Naive B cell (primary cell): ENCODE measurements around the gene NCKIPSD. TPM values are rescaled to one million over a fixed set of nuclear protein-coding genes. Genes with fewer than 3 reads are reported as not detected.

Experiments used
- ATAC-seq, 2 donors: fragments of 150-1000 bp; cut with Tn5 transposase; 2 replicates each; pipeline ENCODE4 v1.10.0; 2021; ENCODE audit warnings: low read depth in 2 of 2, mild to moderate bottlenecking in 2 of 2, moderate library complexity in 2 of 2
- DNase-seq: peaks from one replicate; pipeline ENCODE4 v3.0.0; 2022
- H3K27ac Mint-ChIP-seq, 6 donors: one replicate each; pipeline ENCODE4 v1.8.0; 2020 to 2022; ENCODE audit warnings: mild to moderate bottlenecking in 6 of 6, mixed read lengths in 6 of 6, moderate library complexity in 5 of 6, inconsistent platforms in 2 of 6
- H3K27me3 Mint-ChIP-seq, 3 donors: one replicate each; pipeline ENCODE4 v1.8.0; 2021 to 2022; ENCODE audit warnings: mixed read lengths in 3 of 3, mild to moderate bottlenecking in 1 of 3
- H3K36me3 Mint-ChIP-seq, 2 donors: one replicate each; pipeline ENCODE4 v1.8.0; 2020 to 2022; ENCODE audit warnings: mixed read lengths in 2 of 2, inconsistent platforms in 1 of 2, mild to moderate bottlenecking in 1 of 2
- H3K4me1 Mint-ChIP-seq, 3 donors: one replicate each; pipeline ENCODE4 v1.8.0; 2020 to 2022; ENCODE audit warnings: mixed read lengths in 3 of 3, inconsistent platforms in 1 of 3, mild to moderate bottlenecking in 1 of 3, moderate library complexity in 1 of 3
- H3K4me3 Mint-ChIP-seq, 8 donors: one replicate each; pipeline ENCODE4 v1.8.0; 2020 to 2022; ENCODE audit warnings: mild to moderate bottlenecking in 8 of 8, mixed read lengths in 8 of 8, moderate library complexity in 8 of 8, inconsistent platforms in 2 of 8
- H3K9me3 Mint-ChIP-seq, 7 donors: one replicate each; pipeline ENCODE4 v1.8.0; 2020 to 2022; ENCODE audit warnings: mixed read lengths in 7 of 7, mild to moderate bottlenecking in 5 of 7, inconsistent platforms in 2 of 7, moderate library complexity in 1 of 7
- polyA plus RNA-seq, 6 donors: library from polyadenylated mRNA; unstranded; fragments of 300-500 nt; fragmentation: Illumina TruSeq; gene quantifications; one replicate each; pipeline ENCODE4 v1.2.3, GENCODE V29; 2021; ENCODE audit warnings: low read depth in 6 of 6

Gene NCKIPSD
- polyA plus RNA-seq, 6 donors from 2014 or later, result 3.3 to 11.2 (median 4.9) TPM

- Mint-ChIP-seq H3K4me3 (peak overlapping the region in 2 of 8 donors; percentile 36 to 50), H3K4me1 (peaks cover 39 to 43% (median 42%) of the 10 kb centered on the region in 3 donors), H3K27me3 (no peaks in the 10 kb centered on the region), H3K9me3 (no peaks in the 10 kb centered on the region), H3K27ac (peak overlapping the region in 1 of 6 donors; percentile 60), H3K36me3 (peaks cover 0 to 7% of the 10 kb centered on the region in 2 donors)
- ATAC-seq (no peak), DNase-seq (no peak)
These were observed 4.7 kb downstream of the NCKIPSD start for GRCh38 chr3:48680811-48681540.

GRCh38 chr3:48679411-48680391, 6.0 kb downstream of the NCKIPSD start:
- Mint-ChIP-seq H3K4me3 (peak overlapping the region in 5 of 8 donors; percentile 5 to 69 (median 48)), H3K9me3 (no peaks in the 10 kb centered on the region), H3K27me3 (no peaks in the 10 kb centered on the region), H3K36me3 (peaks cover 0 to 7% of the 10 kb centered on the region in 2 donors), H3K27ac (peak overlapping the region in 3 of 6 donors; percentile 9 to 78 (median 17)), H3K4me1 (peaks cover 32 to 36% (median 33%) of the 10 kb centered on the region in 3 donors)
- ATAC-seq (peak; percentile 99), DNase-seq (peak; percentile 42)

GRCh38 chr3:48678566-48679380, 6.9 kb downstream of the NCKIPSD start:
- H3K27ac Mint-ChIP-seq, result no peak overlapping the region
- no peak for DNase-seq
- no peaks in the 10 kb centered on the region for H3K9me3 Mint-ChIP-seq
- H3K27me3 Mint-ChIP-seq, result no peaks in the 10 kb centered on the region
- ATAC-seq, result no peak
- H3K4me1 Mint-ChIP-seq, result peaks cover 24 to 30% (median 26%) of the 10 kb centered on the region in 3 donors
- H3K4me3 Mint-ChIP-seq, result peak overlapping the region in 1 of 8 donors; percentile 2
- peaks cover 0 to 7% of the 10 kb centered on the region in 2 donors for H3K36me3 Mint-ChIP-seq

DNA sequence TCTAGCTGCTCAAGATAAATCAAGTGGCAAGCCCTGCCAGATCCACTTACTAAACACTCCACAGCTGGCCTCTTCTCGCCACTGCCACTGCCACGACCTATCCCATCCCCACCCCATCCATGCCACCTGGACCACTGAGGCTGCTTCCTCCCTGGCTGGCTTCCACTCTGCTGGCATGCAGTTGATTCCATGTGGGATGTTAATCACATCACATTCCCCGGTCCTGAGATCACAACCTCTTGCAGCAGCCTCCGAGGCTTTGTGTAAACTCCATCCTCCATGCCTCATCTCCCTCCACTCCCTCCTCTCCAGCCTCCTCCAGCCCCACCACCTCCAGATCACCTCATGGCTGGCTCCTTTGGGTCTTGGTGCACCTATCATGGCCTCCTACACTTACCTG, 7.7 kb downstream of the NCKIPSD start:
- Mint-ChIP-seq H3K27ac (no peak overlapping the region), H3K4me3 (no peak overlapping the region), H3K36me3 (peaks cover 0 to 7% of the 10 kb centered on the region in 2 donors), H3K27me3 (no peaks in the 10 kb centered on the region), H3K9me3 (no peaks in the 10 kb centered on the region), H3K4me1 (peaks cover 23 to 30% (median 24%) of the 10 kb centered on the region in 3 donors)
- ATAC-seq (no peak), DNase-seq (no peak)

DNA sequence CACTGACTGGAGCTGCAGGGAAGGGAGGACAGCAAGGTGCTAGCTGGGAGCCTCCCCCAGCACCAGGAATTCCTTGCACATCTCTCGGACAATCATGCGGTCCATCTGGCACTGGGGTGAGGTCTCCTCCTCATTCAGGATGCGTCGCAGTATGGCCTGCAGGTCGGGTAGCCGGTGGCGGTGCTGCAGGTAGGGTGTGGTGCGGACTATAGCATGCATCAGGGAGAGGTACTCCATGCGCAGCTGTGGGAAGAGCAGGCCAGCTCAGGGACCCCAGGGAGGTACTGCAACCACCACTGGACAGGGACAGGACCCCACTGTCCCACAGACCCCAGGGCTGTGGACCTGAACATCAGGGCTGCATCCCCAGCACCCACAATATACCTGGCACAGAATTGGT, 11.2 kb downstream of the NCKIPSD start:
- Mint-ChIP-seq H3K36me3 (peaks cover 0 to 7% of the 10 kb centered on the region in 2 donors), H3K27ac (no peak overlapping the region), H3K4me3 (no peak overlapping the region), H3K9me3 (no peaks in the 10 kb centered on the region), H3K27me3 (no peaks in the 10 kb centered on the region), H3K4me1 (peaks cover 20 to 31% (median 21%) of the 10 kb centered on the region in 3 donors)
- ATAC-seq (no peak), DNase-seq (no peak)

- Mint-ChIP-seq H3K4me3 (peak overlapping the region in 2 of 8 donors; percentile 26 to 30), H3K27ac (peak overlapping the region in 3 of 6 donors; percentile 25 to 70 (median 36)), H3K27me3 (no peaks in the 10 kb centered on the region), H3K9me3 (no peaks in the 10 kb centered on the region), H3K36me3 (peaks cover 0 to 5% of the 10 kb centered on the region in 2 donors), H3K4me1 (peaks cover 15 to 18% (median 17%) of the 10 kb centered on the region in 3 donors)
- ATAC-seq (peak; percentile 94 to 98), DNase-seq (peak; percentile 23)
These were observed 13.2 kb downstream of the NCKIPSD start for GRCh38 chr3:48672522-48672921.

GRCh38 chr3:48664929-48665328, 20.8 kb downstream of the NCKIPSD start:
- ATAC-seq, result no peak
- no peak for DNase-seq
- Mint-ChIP-seq H3K4me3 (peak overlapping the region in 2 of 8 donors; percentile 3), H3K27me3 (peaks cover 19 to 33% (median 20%) of the 10 kb centered on the region in 3 donors), H3K9me3 (peaks cover 0 to 4% (median 0%) of the 10 kb centered on the region in 7 donors), H3K27ac (no peak overlapping the region), H3K36me3 (peaks cover 0 to 10% of the 10 kb centered on the region in 2 donors), H3K4me1 (peaks cover 8 to 28% (median 17%) of the 10 kb centered on the region in 3 donors)

DNA sequence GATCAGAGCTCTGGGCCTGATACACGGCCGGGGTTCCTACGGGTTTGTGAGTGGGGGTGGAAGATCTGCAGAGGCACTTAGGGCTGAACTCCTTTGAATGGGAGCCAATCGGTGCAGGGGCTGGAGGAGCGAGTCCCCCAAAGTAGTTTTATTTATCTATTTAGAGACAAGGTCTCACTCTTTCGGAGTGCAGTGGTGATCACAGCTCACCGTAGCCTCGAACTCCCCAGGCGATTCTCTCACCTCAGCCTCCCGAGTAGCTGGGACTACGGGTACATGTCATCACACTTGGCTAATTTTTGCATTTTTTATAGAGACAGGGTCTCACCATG, 21.4 kb downstream of the NCKIPSD start:
- H3K27ac Mint-ChIP-seq, result no peak overlapping the region
- peak overlapping the region; percentile 52 to 84 (median 70) for H3K4me3 Mint-ChIP-seq
- ATAC-seq, result no peak

DNA sequence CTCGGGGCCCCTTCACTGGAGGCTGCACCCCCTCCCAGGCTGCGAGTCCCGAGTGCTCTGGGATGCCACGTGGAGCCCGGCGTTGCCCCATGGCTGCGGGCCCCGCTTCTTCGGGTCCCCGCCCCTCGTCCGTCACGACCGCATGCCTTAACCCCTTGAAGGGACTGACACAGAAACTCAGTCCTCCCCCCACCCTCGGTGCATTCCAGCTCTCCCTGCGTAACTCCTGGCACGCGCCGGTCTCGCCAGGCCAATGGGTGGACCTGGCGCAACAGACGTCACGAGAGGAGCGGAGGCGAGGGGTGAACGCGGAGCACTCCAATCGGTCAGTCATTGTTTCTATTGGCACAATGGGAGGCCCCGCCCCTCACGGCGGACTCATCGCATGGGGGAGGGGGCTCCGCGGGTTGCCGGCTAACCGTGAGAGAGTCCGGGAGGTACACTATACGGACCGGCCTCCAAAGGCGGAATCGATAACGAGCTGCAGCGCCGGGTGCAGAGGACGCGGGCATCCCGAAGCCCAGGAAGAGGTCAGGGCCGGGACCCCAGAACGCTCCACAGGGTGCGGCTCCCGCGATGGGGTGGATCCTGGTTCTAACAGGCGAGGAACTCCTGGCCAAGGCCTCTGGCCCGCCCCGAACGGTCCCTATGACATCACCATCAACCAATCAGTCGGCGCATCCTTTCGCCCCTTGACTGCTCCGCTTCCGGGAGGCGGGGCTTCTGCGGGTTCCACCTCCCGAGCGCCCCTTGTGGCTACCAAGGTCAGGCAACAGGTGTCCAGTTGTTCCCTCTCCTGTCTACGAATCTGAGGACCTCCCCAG, 22.0 kb downstream of the NCKIPSD start:
- H3K27me3 Mint-ChIP-seq, result peaks cover 27 to 45% (median 32%) of the 10 kb centered on the region in 3 donors
- H3K36me3 Mint-ChIP-seq, result peaks cover 0 to 10% of the 10 kb centered on the region in 2 donors
- no peak overlapping the region for H3K27ac Mint-ChIP-seq

More for the DNA sequence above, 21.4 kb downstream of the NCKIPSD start:
- H3K4me1 Mint-ChIP-seq, result peaks cover 8 to 28% (median 17%) of the 10 kb centered on the region in 3 donors
- H3K36me3 Mint-ChIP-seq, result peaks cover 0 to 10% of the 10 kb centered on the region in 2 donors
- H3K27me3 Mint-ChIP-seq, result peaks cover 22 to 39% (median 26%) of the 10 kb centered on the region in 3 donors
- no peak for DNase-seq
- H3K9me3 Mint-ChIP-seq, result peaks cover 0 to 4% (median 0%) of the 10 kb centered on the region in 7 donors

GRCh38 chr3:48662753-48663488, 22.8 kb downstream of the NCKIPSD start, which contains the start of gene CELSR3:
TSS of gene CELSR3 (minus strand) at chr3:48662886. CDS start at chr3:48662634, 252 bp downstream.
- ATAC-seq (peak; percentile 6 to 20), DNase-seq (no peak)
- peaks cover 28 to 50% (median 34%) of the 10 kb centered on the region in 3 donors for H3K27me3 Mint-ChIP-seq
- H3K9me3 Mint-ChIP-seq, result peaks cover 0 to 4% (median 0%) of the 10 kb centered on the region in 7 donors
- H3K4me3 Mint-ChIP-seq, result peak within 1 kb of the TSS; percentile 68 to 84 (median 73)
- H3K36me3 Mint-ChIP-seq, result peaks cover 0 to 10% of the 10 kb centered on the region in 2 donors
- peak within 1 kb of the TSS in 3 of 6 donors; percentile 65 to 96 (median 94) for H3K27ac Mint-ChIP-seq
- H3K4me1 Mint-ChIP-seq, result peaks cover 9 to 28% (median 17%) of the 10 kb centered on the region in 3 donors

More for the DNA sequence above, 22.0 kb downstream of the NCKIPSD start:
- peaks cover 0 to 4% (median 0%) of the 10 kb centered on the region in 7 donors for H3K9me3 Mint-ChIP-seq
- peak; percentile 78 to 79 for ATAC-seq
- peak overlapping the region; percentile 66 to 84 (median 73) for H3K4me3 Mint-ChIP-seq
- H3K4me1 Mint-ChIP-seq, result peaks cover 8 to 28% (median 17%) of the 10 kb centered on the region in 3 donors
- DNase-seq, result peak; percentile 69

GRCh38 chr3:48662145-48662752, 23.5 kb downstream of the NCKIPSD start:
- Mint-ChIP-seq H3K9me3 (peaks cover 0 to 4% (median 0%) of the 10 kb centered on the region in 7 donors), H3K4me3 (peak overlapping the region in 7 of 8 donors; percentile 40 to 82 (median 64)), H3K4me1 (peaks cover 12 to 28% (median 17%) of the 10 kb centered on the region in 3 donors), H3K27ac (peak overlapping the region in 3 of 6 donors; percentile 65 to 96 (median 94)), H3K36me3 (peaks cover 0 to 10% of the 10 kb centered on the region in 2 donors), H3K27me3 (peaks cover 33 to 56% (median 34%) of the 10 kb centered on the region in 3 donors)
- ATAC-seq, result no peak
- DNase-seq, result no peak
